CD4-positive, CD25-positive, alpha-beta regulatory T cell (primary cell): ENCODE data around the gene NCOR2. TPM values are rescaled to one million over a fixed set of nuclear protein-coding genes. Genes with fewer than 3 reads are reported as not detected.

ENCODE experiments used
- ATAC-seq, 2 donors: fragments of 150-1000 bp; cut with Tn5 transposase; one replicate each; pipeline ENCODE4 v1.10.0; 2021; ENCODE audit warnings: low read depth in 2 of 2, moderate number of reproducible peaks in 2 of 2, moderate library complexity in 1 of 2
- DNase-seq, 3 donors: peaks; one replicate each; pipeline versions ENCODE4 v3.0.0 to v3.0.0-alpha.2; 2012 to 2022; ENCODE audit warnings: mixed read lengths in 1 of 3
- H3K27ac ChIP-seq: one replicate; pipeline ENCODE4 v1.7.0; 2013; ENCODE audit warnings: mild to moderate bottlenecking, low read length; ENCODE audit not compliant: insufficient read depth, poor library complexity, severe bottlenecking
- H3K27me3 ChIP-seq: one replicate; pipeline ENCODE4 v1.7.0; 2013; ENCODE audit warnings: low read length; ENCODE audit not compliant: control insufficient read depth, insufficient read depth
- H3K36me3 ChIP-seq: one replicate; pipeline ENCODE4 v1.7.0; 2013; ENCODE audit warnings: mild to moderate bottlenecking, low read length, moderate library complexity; ENCODE audit not compliant: control insufficient read depth, insufficient read depth
- H3K4me1 ChIP-seq: 2 replicates; pipeline ENCODE4 v1.7.0; 2013; ENCODE audit warnings: mild to moderate bottlenecking, low read length; ENCODE audit not compliant: insufficient read depth, control insufficient read depth, poor library complexity, severe bottlenecking
- H3K4me3 ChIP-seq: one replicate; pipeline ENCODE4 v1.7.0; 2013; ENCODE audit warnings: low read depth, mild to moderate bottlenecking, low read length, moderate library complexity
- H3K9me3 ChIP-seq, 2 experiments: 1 replicate in 1 of 2; 2 replicates in 1 of 2; pipeline ENCODE4 v1.7.0; 2013; ENCODE audit warnings: low read length in 2 of 2, mild to moderate bottlenecking in 1 of 2, moderate library complexity in 1 of 2; ENCODE audit not compliant: control insufficient read depth in 2 of 2
- H3K27ac Mint-ChIP-seq, 3 donors: one replicate each; pipeline ENCODE4 v1.8.0; 2020 to 2022; ENCODE audit warnings: mild to moderate bottlenecking in 3 of 3, mixed read lengths in 3 of 3, moderate library complexity in 2 of 3
- H3K27me3 Mint-ChIP-seq: one replicate; pipeline ENCODE4 v1.8.0; 2022; ENCODE audit warnings: mild to moderate bottlenecking, mixed read lengths
- H3K36me3 Mint-ChIP-seq: one replicate; pipeline ENCODE4 v1.8.0; 2020; ENCODE audit warnings: mixed read lengths
- H3K4me1 Mint-ChIP-seq, 4 donors: one replicate each; pipeline ENCODE4 v1.8.0; 2020 to 2022; ENCODE audit warnings: mixed read lengths in 4 of 4, mild to moderate bottlenecking in 1 of 4
- H3K4me3 Mint-ChIP-seq, 4 donors: one replicate each; pipeline ENCODE4 v1.8.0; 2020 to 2022; ENCODE audit warnings: mild to moderate bottlenecking in 4 of 4, mixed read lengths in 4 of 4, moderate library complexity in 3 of 4
- H3K9me3 Mint-ChIP-seq, 7 donors: one replicate each; pipeline ENCODE4 v1.8.0; 2020 to 2022; ENCODE audit warnings: mixed read lengths in 7 of 7, mild to moderate bottlenecking in 3 of 7, moderate library complexity in 2 of 7
- polyA plus RNA-seq, 4 donors: library from polyadenylated mRNA; unstranded; fragments of 300-500 nt; fragmentation: Illumina TruSeq; gene quantifications; one replicate each; pipeline ENCODE4 v1.2.3, GENCODE V29; 2021
- total RNA-seq: library from RNA; stranded (reverse); gene quantifications from one replicate; pipeline ENCODE4 v1.2.3, GENCODE V29; 2022

The NCOR2 gene
- total and polyA plus RNA-seq, 5 donors from 2014 or later: 2.0 to 134 (median 2.5) TPM

DNA sequence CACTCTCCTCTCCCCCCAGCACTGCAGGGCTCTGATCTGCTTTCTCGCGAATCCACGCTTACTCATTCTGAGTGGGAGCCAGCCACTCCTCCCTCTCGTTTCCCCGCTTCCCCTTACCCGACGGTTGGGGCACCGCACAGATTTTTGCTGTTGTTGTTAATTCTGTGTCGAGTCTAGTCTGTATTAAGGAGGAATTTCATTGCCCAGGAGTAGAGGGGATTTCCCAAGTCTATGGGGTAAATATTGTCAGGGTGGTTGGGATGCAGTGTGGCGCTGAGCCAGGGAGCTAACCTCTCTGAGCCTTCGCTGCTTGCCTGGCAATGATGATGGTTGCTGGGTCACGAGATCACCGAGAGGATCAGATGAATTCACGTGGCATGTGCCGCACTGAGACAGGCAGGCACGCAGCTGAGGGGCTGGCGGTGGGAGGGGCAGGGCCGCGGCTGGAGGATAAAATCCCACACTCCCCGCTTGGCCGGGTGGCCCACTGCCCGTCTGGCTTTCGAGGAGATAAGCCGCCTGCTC lies 18.5 kb downstream of the NCOR2 start:
- Histone ChIP-seq H3K27me3 (no peaks in the 10 kb centered on the region), H3K4me1 (peaks cover 53% of the 10 kb centered on the region), H3K27ac (no peak overlapping the region), H3K9me3 (no peaks in the 10 kb centered on the region), H3K36me3 (no peaks in the 10 kb centered on the region), H3K4me3 (no peak overlapping the region)
- Mint-ChIP-seq H3K4me3 (peak overlapping the region in 2 of 4 donors; percentile 39 to 63), H3K9me3 (no peaks in the 10 kb centered on the region), H3K27ac (no peak overlapping the region), H3K27me3 (no peaks in the 10 kb centered on the region), H3K4me1 (peaks cover 11 to 82% (median 39%) of the 10 kb centered on the region in 4 donors), H3K36me3 (no peaks in the 10 kb centered on the region)
- DNase-seq (no peak), ATAC-seq (no peak)

DNA sequence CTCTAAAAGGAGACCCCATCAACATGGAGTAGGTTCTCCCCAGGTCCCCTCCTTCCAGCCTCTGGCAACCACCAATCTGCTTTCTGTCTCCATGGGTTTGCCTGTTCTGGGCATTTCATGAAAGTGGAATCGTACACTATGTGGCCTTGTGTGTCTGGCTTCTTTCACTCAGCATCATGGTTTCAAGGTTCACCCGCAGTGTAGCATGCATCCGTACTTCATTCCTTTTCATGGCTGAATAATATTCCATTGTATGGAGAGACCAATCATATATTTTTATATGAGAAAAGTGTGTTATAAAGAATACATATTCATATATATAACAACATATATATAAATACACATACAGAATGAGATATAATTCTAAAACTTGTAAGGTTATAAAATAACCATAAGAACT lies 19.8 kb downstream of the NCOR2 start:
- ATAC-seq (no peak), DNase-seq (no peak)
- H3K4me1 ChIP-seq: peaks cover 59% of the 10 kb centered on the region
- Mint-ChIP-seq H3K27me3 (no peaks in the 10 kb centered on the region), H3K4me1 (peaks cover 11 to 79% (median 39%) of the 10 kb centered on the region in 4 donors), H3K4me3 (no peak overlapping the region), H3K27ac (peak overlapping the region in 1 of 3 donors; percentile 83), H3K9me3 (no peaks in the 10 kb centered on the region), H3K36me3 (no peaks in the 10 kb centered on the region)
- no peaks in the 10 kb centered on the region for H3K27me3 ChIP-seq
- no peaks in the 10 kb centered on the region for H3K36me3 ChIP-seq
- no peaks in the 10 kb centered on the region for H3K9me3 ChIP-seq
- H3K4me3 ChIP-seq: no peak overlapping the region
- no peak overlapping the region for H3K27ac ChIP-seq

- H3K27ac Mint-ChIP-seq: peak overlapping the region; percentile 26 to 88 (median 47)
- H3K4me3 Mint-ChIP-seq: peak overlapping the region; percentile 37 to 64 (median 55)
- Histone ChIP-seq H3K4me1 (peaks cover 65% of the 10 kb centered on the region), H3K27ac (no peak overlapping the region), H3K9me3 (no peaks in the 10 kb centered on the region), H3K4me3 (peak overlapping the region; percentile 70), H3K36me3 (no peaks in the 10 kb centered on the region), H3K27me3 (no peaks in the 10 kb centered on the region)
- DNase-seq (peak in 1 of 3 donors; percentile 67), ATAC-seq (peak; percentile 51 to 53)
- peaks cover 7 to 70% (median 35%) of the 10 kb centered on the region in 4 donors for H3K4me1 Mint-ChIP-seq
- H3K36me3 Mint-ChIP-seq: no peaks in the 10 kb centered on the region
- no peaks in the 10 kb centered on the region for H3K27me3 Mint-ChIP-seq
- H3K9me3 Mint-ChIP-seq: no peaks in the 10 kb centered on the region
Observed at GRCh38 chr12:124545508-124546418, 21.6 kb downstream of the NCOR2 start.

GRCh38 chr12:124544983-124545382 lies 22.4 kb downstream of the NCOR2 start:
- Histone ChIP-seq H3K9me3 (no peaks in the 10 kb centered on the region), H3K27me3 (no peaks in the 10 kb centered on the region), H3K4me1 (peaks cover 57% of the 10 kb centered on the region), H3K27ac (no peak overlapping the region), H3K36me3 (no peaks in the 10 kb centered on the region), H3K4me3 (no peak overlapping the region)
- Mint-ChIP-seq H3K4me1 (peaks cover 5 to 62% (median 28%) of the 10 kb centered on the region in 4 donors), H3K4me3 (peak overlapping the region in 3 of 4 donors; percentile 37 to 71 (median 64)), H3K27ac (peak overlapping the region in 1 of 3 donors; percentile 76), H3K27me3 (no peaks in the 10 kb centered on the region), H3K9me3 (no peaks in the 10 kb centered on the region), H3K36me3 (no peaks in the 10 kb centered on the region)
- no peak for DNase-seq
- no peak for ATAC-seq

- no peaks in the 10 kb centered on the region for H3K36me3 Mint-ChIP-seq
- no peaks in the 10 kb centered on the region for H3K27me3 Mint-ChIP-seq
- Histone ChIP-seq H3K27ac (no peak overlapping the region), H3K4me3 (no peak overlapping the region), H3K4me1 (peaks cover 52% of the 10 kb centered on the region), H3K9me3 (no peaks in the 10 kb centered on the region), H3K27me3 (no peaks in the 10 kb centered on the region), H3K36me3 (no peaks in the 10 kb centered on the region)
- DNase-seq: no peak
- peak overlapping the region in 1 of 3 donors; percentile 76 for H3K27ac Mint-ChIP-seq
- ATAC-seq: no peak
- no peaks in the 10 kb centered on the region for H3K9me3 Mint-ChIP-seq
- H3K4me1 Mint-ChIP-seq: peaks cover 5 to 63% (median 29%) of the 10 kb centered on the region in 4 donors
- peak overlapping the region in 2 of 4 donors; percentile 37 to 71 for H3K4me3 Mint-ChIP-seq
Observed at GRCh38 chr12:124544311-124544970, 23.0 kb downstream of the NCOR2 start.

- H3K27ac ChIP-seq: no peak overlapping the region
- Mint-ChIP-seq H3K9me3 (no peaks in the 10 kb centered on the region), H3K27me3 (no peaks in the 10 kb centered on the region), H3K36me3 (no peaks in the 10 kb centered on the region), H3K4me1 (peaks cover 3 to 64% (median 28%) of the 10 kb centered on the region in 4 donors), H3K4me3 (no peak overlapping the region), H3K27ac (peak overlapping the region in 2 of 3 donors; percentile 71 to 72)
- H3K36me3 ChIP-seq: no peaks in the 10 kb centered on the region
- DNase-seq: no peak
- peaks cover 51% of the 10 kb centered on the region for H3K4me1 ChIP-seq
- no peak overlapping the region for H3K4me3 ChIP-seq
- no peaks in the 10 kb centered on the region for H3K9me3 ChIP-seq
- ATAC-seq: no peak
- no peaks in the 10 kb centered on the region for H3K27me3 ChIP-seq
Observed at GRCh38 chr12:124543590-124544310, 23.7 kb downstream of the NCOR2 start.

DNA sequence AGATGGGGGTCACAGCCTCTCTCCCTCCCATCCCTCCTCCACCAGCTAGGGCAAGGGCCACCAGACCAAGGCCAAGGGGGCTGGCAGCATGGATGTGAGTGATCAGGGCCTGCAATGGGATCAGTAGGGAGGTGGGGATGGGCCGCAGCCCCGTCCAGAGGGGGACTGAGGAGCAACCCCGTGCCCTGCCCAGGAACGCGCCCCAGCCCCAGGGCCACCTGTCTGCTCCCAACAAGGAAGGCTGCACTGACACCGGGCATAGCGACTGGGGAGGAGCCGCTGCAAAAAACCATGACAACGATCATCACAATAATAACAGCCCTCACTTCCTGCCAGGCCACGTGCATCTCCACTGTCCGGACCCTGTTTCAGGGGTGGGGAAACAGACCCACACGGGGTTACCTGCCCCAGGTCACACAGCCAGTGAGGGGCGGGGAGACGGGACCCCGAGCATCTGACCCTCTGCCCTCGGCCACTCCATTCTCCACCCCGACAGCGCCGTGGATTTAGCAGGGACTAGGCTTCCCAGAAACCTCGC lies 24.3 kb downstream of the NCOR2 start:
- DNase-seq: peak in 2 of 3 donors; percentile 36 to 49
- H3K9me3 ChIP-seq: no peaks in the 10 kb centered on the region
- Mint-ChIP-seq H3K27me3 (no peaks in the 10 kb centered on the region), H3K9me3 (no peaks in the 10 kb centered on the region), H3K4me1 (peaks cover 0 to 67% (median 29%) of the 10 kb centered on the region in 4 donors), H3K36me3 (no peaks in the 10 kb centered on the region), H3K4me3 (no peak overlapping the region), H3K27ac (peak overlapping the region; percentile 38 to 72 (median 71))
- no peak overlapping the region for H3K4me3 ChIP-seq
- no peak overlapping the region for H3K27ac ChIP-seq
- H3K27me3 ChIP-seq: no peaks in the 10 kb centered on the region
- no peaks in the 10 kb centered on the region for H3K36me3 ChIP-seq
- H3K4me1 ChIP-seq: peaks cover 53% of the 10 kb centered on the region
- peak; percentile 32 to 47 for ATAC-seq
